ENCODE results near the gene BTAF1. TPM values are rescaled to one million over a fixed set of nuclear protein-coding genes. Genes with fewer than 3 reads are reported as not detected.
"Not testable (repeated sequence)": the region's sequence is repeated elsewhere in the genome, so short reads cannot be mapped to it uniquely, and the experiment has no call there.

The BTAF1 gene
- total RNA-seq, 1 experiment from 2014 or later: 42.3 TPM

GRCh38 chr10:91887272-91888076 is 36.1 kb upstream of the BTAF1 start:
- intact Hi-C loops (cut with micrococcal nuclease; ENCODE audit: unreplicated experiment): no loop called here
- ChIA-PET POLR2A (ENCODE audit: low non-redundant PET) (no interaction called here), CTCF (interaction anchor here (0.6 to 1.0 kb wide), 2 partner anchors 10 to 26 kb away, joined by 3 to 4 read pairs; no protein-coding TSS in a partner anchor)
- peak; percentile 49 for DNase-seq (ENCODE audit: low spot score)
- Histone ChIP-seq H3K36me3 (ENCODE audit: insufficient read depth, low read length, poor library complexity, severe bottlenecking) (no peaks in the 10 kb centered on the region), H3K27ac (ENCODE audit: low read depth, low read length, poor library complexity, severe bottlenecking) (no peak overlapping the region), H3K4me1 (ENCODE audit: insufficient read depth, low read length, poor library complexity, severe bottlenecking) (peaks cover 25% of the 10 kb centered on the region), H3K4me3 (ENCODE audit: low read depth, low read length, poor library complexity, severe bottlenecking) (peak overlapping the region; percentile 44), H3K9me3 (ENCODE audit: low read depth, low read length, poor library complexity, severe bottlenecking) (no peaks in the 10 kb centered on the region), H3K27me3 (replicated peaks; ENCODE audit: insufficient read depth, low read depth, low read length, poor library complexity) (peaks cover 14% of the 10 kb centered on the region)
- no peak for TF ChIP-seq CTCF (conservative IDR thresholded peaks at IDR 0.05; ENCODE audit: low read depth, low read length)
- TF ChIP-seq EZH2 (IDR thresholded peaks at IDR 0.05; ENCODE audit: borderline replicate concordance, low read depth, low read length, poor library complexity, severe bottlenecking): no peak
- no TSS peak for BruUV-seq (replicated peaks)

DNA sequence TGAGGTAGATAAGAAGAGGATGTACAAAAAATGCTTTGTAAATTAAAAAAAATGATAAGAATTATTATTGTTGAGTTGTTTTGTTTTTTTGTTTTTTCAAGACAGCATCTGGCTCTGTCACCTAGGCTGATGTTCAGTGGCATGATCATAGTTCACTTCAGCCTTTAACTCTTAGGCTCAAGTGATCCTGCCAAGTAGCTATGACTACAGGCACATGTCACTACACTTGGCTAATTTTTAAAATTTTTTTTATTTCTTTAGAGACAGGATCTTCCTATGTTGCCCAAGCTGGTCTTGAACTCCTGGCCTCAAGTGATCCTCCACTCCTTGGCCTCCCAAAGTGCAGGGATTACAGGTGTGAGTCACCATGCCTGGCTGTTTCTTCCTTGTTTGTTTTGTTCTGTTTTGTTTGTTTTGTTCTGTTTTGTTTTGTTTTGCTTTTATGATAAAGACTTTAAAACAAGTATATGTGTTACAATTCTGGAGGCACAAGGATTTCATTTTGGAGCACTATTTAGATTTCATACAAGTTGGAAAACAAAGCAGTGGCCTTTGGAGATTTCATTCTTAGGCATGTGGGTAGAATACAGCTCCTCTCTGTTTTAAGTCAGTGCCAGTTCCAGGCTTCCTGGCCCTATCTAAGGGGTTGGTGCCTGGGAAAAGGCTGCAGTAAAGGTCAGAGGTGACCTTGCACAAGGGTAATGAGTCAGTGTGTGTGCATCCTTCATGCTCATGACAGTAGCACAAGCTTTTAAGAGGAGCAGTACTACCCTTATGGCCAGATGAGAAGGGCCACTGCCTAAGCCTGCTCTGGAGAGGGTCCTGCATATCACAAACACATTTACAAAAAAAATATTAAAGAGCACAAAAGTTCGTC is 32.2 kb upstream of the BTAF1 start:
- Histone ChIP-seq H3K27me3 (replicated peaks; ENCODE audit: insufficient read depth, low read depth, low read length, poor library complexity) (no peaks in the 10 kb centered on the region), H3K4me3 (ENCODE audit: low read depth, low read length, poor library complexity, severe bottlenecking) (no peak overlapping the region), H3K4me1 (ENCODE audit: insufficient read depth, low read length, poor library complexity, severe bottlenecking) (peaks cover 8% of the 10 kb centered on the region), H3K36me3 (ENCODE audit: insufficient read depth, low read length, poor library complexity, severe bottlenecking) (no peaks in the 10 kb centered on the region), H3K27ac (ENCODE audit: low read depth, low read length, poor library complexity, severe bottlenecking) (no peak overlapping the region), H3K9me3 (ENCODE audit: low read depth, low read length, poor library complexity, severe bottlenecking) (no peaks in the 10 kb centered on the region)
- DNase-seq (ENCODE audit: low spot score): no peak
- ChIA-PET POLR2A (ENCODE audit: low non-redundant PET) (interaction anchor here (0.6 kb wide), 1 partner anchor 14 kb away, joined by 3 read pairs; no protein-coding TSS in a partner anchor), CTCF (no interaction called here)
- intact Hi-C loops (cut with micrococcal nuclease; ENCODE audit: unreplicated experiment): no loop called here
- BruUV-seq (replicated peaks): no TSS peak
- no peak for TF ChIP-seq CTCF (conservative IDR thresholded peaks at IDR 0.05; ENCODE audit: low read depth, low read length)
- no peak for TF ChIP-seq EZH2 (IDR thresholded peaks at IDR 0.05; ENCODE audit: borderline replicate concordance, low read depth, low read length, poor library complexity, severe bottlenecking)

GRCh38 chr10:91893051-91893450 is 30.5 kb upstream of the BTAF1 start:
- H3K27ac ChIP-seq (ENCODE audit: low read depth, low read length, poor library complexity, severe bottlenecking): no peak overlapping the region
- H3K4me1 ChIP-seq (ENCODE audit: insufficient read depth, low read length, poor library complexity, severe bottlenecking): no peaks in the 10 kb centered on the region
- ChIA-PET POLR2A (ENCODE audit: low non-redundant PET) (no interaction called here), CTCF (interaction anchor here (0.7 kb wide), 1 partner anchor 260 kb away, joined by 5 read pairs; no protein-coding TSS in a partner anchor)
- intact Hi-C loops (cut with micrococcal nuclease; ENCODE audit: unreplicated experiment): no loop called here
- H3K27me3 ChIP-seq (replicated peaks; ENCODE audit: insufficient read depth, low read depth, low read length, poor library complexity): no peaks in the 10 kb centered on the region
- H3K4me3 ChIP-seq (ENCODE audit: low read depth, low read length, poor library complexity, severe bottlenecking): no peak overlapping the region
- H3K9me3 ChIP-seq (ENCODE audit: low read depth, low read length, poor library complexity, severe bottlenecking): no peaks in the 10 kb centered on the region
- H3K36me3 ChIP-seq (ENCODE audit: insufficient read depth, low read length, poor library complexity, severe bottlenecking): no peaks in the 10 kb centered on the region
- no peak for DNase-seq (ENCODE audit: low spot score)
- no peak for TF ChIP-seq CTCF (conservative IDR thresholded peaks at IDR 0.05; ENCODE audit: low read depth, low read length)
- TF ChIP-seq EZH2 (IDR thresholded peaks at IDR 0.05; ENCODE audit: borderline replicate concordance, low read depth, low read length, poor library complexity, severe bottlenecking): no peak
- no TSS peak for BruUV-seq (replicated peaks)

DNA sequence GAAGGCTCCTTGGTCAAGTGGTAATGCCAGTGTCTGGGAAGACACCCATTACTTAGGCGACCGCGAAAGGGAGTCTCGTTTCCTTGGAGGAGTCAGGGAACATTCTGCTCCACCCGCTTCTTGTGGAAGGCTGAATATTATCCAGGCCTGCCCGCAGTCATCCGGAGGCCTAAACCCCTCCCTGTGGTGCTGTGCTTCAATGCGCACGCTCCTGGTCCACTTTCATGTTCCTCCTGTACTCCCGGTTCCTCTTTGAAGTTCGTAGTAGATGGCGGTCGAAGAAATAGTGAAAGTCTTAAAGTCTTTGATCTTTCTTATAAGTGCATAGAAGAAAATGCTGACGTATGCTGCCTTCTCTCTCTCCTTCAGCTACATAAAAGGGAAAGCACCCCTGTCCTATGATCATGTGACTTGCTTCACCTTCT is 29.3 kb upstream of the BTAF1 start:
- CTCF ChIA-PET; intact Hi-C loops (cut with micrococcal nuclease; ENCODE audit: unreplicated experiment); H3K36me3 ChIP-seq (ENCODE audit: insufficient read depth, low read length, poor library complexity, severe bottlenecking); DNase-seq (ENCODE audit: low spot score); POLR2A ChIA-PET (ENCODE audit: low non-redundant PET); H3K9me3 ChIP-seq (ENCODE audit: low read depth, low read length, poor library complexity, severe bottlenecking); H3K4me1 ChIP-seq (ENCODE audit: insufficient read depth, low read length, poor library complexity, severe bottlenecking); H3K4me3 ChIP-seq (ENCODE audit: low read depth, low read length, poor library complexity, severe bottlenecking); H3K27ac ChIP-seq (ENCODE audit: low read depth, low read length, poor library complexity, severe bottlenecking); H3K27me3 ChIP-seq (replicated peaks; ENCODE audit: insufficient read depth, low read depth, low read length, poor library complexity); BruUV-seq (replicated peaks): not testable (repeated sequence)
